Tibial nerve (tissue), 3 donors: Measurements from ENCODE around the gene LMBR1L.

Source experiments
- CTCF ChIP-seq, 5 experiments: fragments of 200-600 bp in 3 of 5; fragments of 450-650 bp in 2 of 5; sonication (generic) in 3 of 5; IDR thresholded peaks; one replicate each; pipeline ENCODE4 v1.5.1; 2016 to 2019; ENCODE audit warnings: antibody characterized with exemption in 5 of 5, mild to moderate bottlenecking in 3 of 5, moderate library complexity in 2 of 5
- POLR2A ChIP-seq, 2 donors: fragments of 450-650 bp; IDR thresholded peaks; one replicate each; pipeline ENCODE4 v1.6.1; 2017; ENCODE audit warnings: antibody characterized with exemption in 2 of 2, mild to moderate bottlenecking in 2 of 2, moderate library complexity in 2 of 2

DNA sequence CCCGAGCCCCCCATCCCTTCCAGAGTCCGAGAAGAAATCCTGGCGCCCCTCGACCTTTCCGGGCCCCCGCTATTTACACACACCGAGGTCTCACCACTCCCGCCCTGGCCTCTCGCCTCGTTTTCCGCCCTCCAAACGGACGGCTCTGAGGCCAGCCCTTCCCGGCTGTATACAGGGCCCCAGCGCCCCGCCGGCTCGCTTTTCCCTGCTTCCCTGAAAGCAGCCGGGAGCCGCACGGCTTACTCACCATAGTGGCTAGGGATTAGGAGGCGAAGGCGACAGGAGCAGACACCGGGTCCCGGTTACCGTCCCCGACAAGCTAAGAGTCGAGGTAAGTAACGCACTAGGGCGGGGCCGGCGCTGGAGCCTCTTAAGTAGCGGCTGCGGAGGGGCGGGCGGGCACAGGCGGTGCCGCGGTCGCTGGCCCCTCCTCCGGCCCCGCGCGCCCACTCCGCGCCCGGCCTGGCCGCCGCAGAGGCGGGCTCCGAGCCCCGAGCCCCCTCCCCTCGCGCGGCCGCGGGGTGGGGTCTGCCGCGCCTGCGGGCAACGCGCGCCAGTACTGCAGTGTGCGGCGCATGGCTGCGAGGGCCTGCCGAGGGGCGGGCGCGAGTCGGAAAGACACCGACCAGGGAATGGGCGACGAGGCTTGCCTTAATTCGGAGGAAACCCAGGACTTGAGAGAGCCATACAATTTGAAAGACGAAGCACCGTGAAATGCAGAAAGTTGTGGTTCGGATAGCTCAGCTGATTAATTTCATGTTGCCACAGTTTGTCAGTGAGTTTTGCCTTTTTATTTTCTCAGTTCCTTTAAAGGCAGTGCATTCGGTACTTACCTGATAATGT is 20.6 kb upstream of the LMBR1L start, which contains the start of gene TUBA1B:
- TF ChIP-seq CTCF (IDR thresholded peaks at IDR 0.05) (peak in 1 of 5 experiments; percentile 13), POLR2A (IDR thresholded peaks at IDR 0.05) (peak; percentile 90 to 93)
